HepG2 (cell line): ENCODE results near the gene CMTM8. TPM values are rescaled to one million over a fixed set of nuclear protein-coding genes. Genes with fewer than 3 reads are reported as not detected.

Source experiments
- BCL6 ChIP-seq: IDR thresholded peaks from 2 replicates; pipeline ENCODE4 v1.6.1; 2016; ENCODE audit warnings: missing genetic modification reagents, missing compliant biosample characterization
- HDAC1 ChIP-seq: sonication (generic); formaldehyde crosslinking; IDR thresholded peaks from 2 replicates; pipeline ENCODE4 v1.5.1; 2020; ENCODE audit warnings: mild to moderate bottlenecking, missing genetic modification reagents
- KLF11 ChIP-seq: IDR thresholded peaks from 2 replicates; pipeline ENCODE4 v1.6.1; 2016; ENCODE audit warnings: missing compliant biosample characterization
- MAFF ChIP-seq: IDR thresholded peaks from 2 replicates; pipeline ENCODE4 v1.6.1; 2011; ENCODE audit warnings: low read depth, low read length, improper control_type of control experiment
- MXI1 ChIP-seq: IDR thresholded peaks from 3 replicates; pipeline ENCODE4 v1.6.1; 2012; ENCODE audit warnings: low read depth, low read length, inconsistent platforms, borderline replicate concordance
- NCOA5 ChIP-seq: sonication (generic); formaldehyde crosslinking; IDR thresholded peaks from 2 replicates; pipeline ENCODE4 v1.4.0; 2020; ENCODE audit warnings: missing genetic modification reagents
- NFIB ChIP-seq: sonication (generic); formaldehyde crosslinking; IDR thresholded peaks from 2 replicates; pipeline ENCODE4 v1.9.0; 2021; ENCODE audit warnings: missing genetic modification reagents, mild to moderate bottlenecking, borderline replicate concordance
- PPARG ChIP-seq: conservative IDR thresholded peaks from 2 replicates; pipeline ENCODE4 v1.6.1; 2016; ENCODE audit warnings: missing biosample characterization, missing genetic modification reagents
- TEAD3 ChIP-seq: optimal IDR thresholded peaks from 2 replicates; pipeline ENCODE3; 2016; ENCODE audit warnings: borderline replicate concordance
- ZBTB38 ChIP-seq: sonication (generic); formaldehyde crosslinking; IDR thresholded peaks from 2 replicates; pipeline ENCODE4 v1.5.1; 2020; ENCODE audit warnings: mild to moderate bottlenecking, missing genetic modification reagents
- ZFP82 ChIP-seq: sonication (generic); formaldehyde crosslinking; IDR thresholded peaks from 2 replicates; pipeline ENCODE4 v1.5.1; 2020; ENCODE audit warnings: mild to moderate bottlenecking, missing genetic modification reagents, borderline replicate concordance
- ZFYVE20 ChIP-seq: sonication (generic); formaldehyde crosslinking; IDR thresholded peaks from 2 replicates; pipeline ENCODE4 v1.8.0; 2023; ENCODE audit warnings: low read depth, mild to moderate bottlenecking, moderate library complexity, missing genetic modification reagents, borderline replicate concordance
- ZNF207 ChIP-seq: fragments of 450-650 bp; IDR thresholded peaks from 2 replicates; pipeline ENCODE4 v1.6.1; 2016; ENCODE audit warnings: antibody characterized with exemption, borderline replicate concordance
- ZNF441 ChIP-seq: sonication (generic); formaldehyde crosslinking; IDR thresholded peaks from 2 replicates; pipeline ENCODE4 v1.7.0; 2021; ENCODE audit warnings: missing genetic modification reagents, borderline replicate concordance
- ZNF549 ChIP-seq: sonication (generic); formaldehyde crosslinking; IDR thresholded peaks from 2 replicates; pipeline ENCODE4 v1.5.0; 2020; ENCODE audit warnings: missing genetic modification reagents
- ZNF646 ChIP-seq: sonication (generic); formaldehyde crosslinking; IDR thresholded peaks from 2 replicates; pipeline ENCODE4 v1.9.0; 2021; ENCODE audit warnings: mild to moderate bottlenecking, missing genetic modification reagents
- ZZZ3 ChIP-seq: sonication (generic); formaldehyde crosslinking; IDR thresholded peaks from 2 replicates; pipeline ENCODE4 v1.4.0; 2020; ENCODE audit warnings: missing genetic modification reagents, mild to moderate bottlenecking, borderline replicate concordance
- polyA plus RNA-seq, 8 experiments: library from polyadenylated mRNA; depleted of rRNA in 3 of 8; stranded (reverse) in 7 of 8; unstranded in 1 of 8; fragments of >200 nt; fragmentation: Illumina TruSeq in 4 of 8; extraction: Trizol in 4 of 8; gene quantifications; 2 replicates each; pipeline versions ENCODE4 v1.2.1 to v1.2.3, GENCODE V29; 2011 to 2016; ENCODE audit warnings: low read depth in 4 of 8, missing spikeins in 1 of 8, mixed read lengths in 1 of 8; ENCODE audit not compliant: insufficient read depth in 1 of 8
- total RNA-seq, 5 experiments: library from RNA; depleted of rRNA; stranded (reverse); fragments of >200 nt; fragmentation: Illumina TruSeq; extraction: Trizol; gene quantifications; 2 replicates each; pipeline ENCODE4 v1.2.3, GENCODE V29; 2016; ENCODE audit warnings: low read depth in 1 of 5
- TF ChIP-seq, protein P1 (sequence below): sonication (generic); formaldehyde crosslinking; IDR thresholded peaks from 2 replicates; pipeline ENCODE4 v1.8.0; 2022; ENCODE audit warnings: missing genetic modification reagents, mild to moderate bottlenecking, moderate library complexity, borderline replicate concordance
- TF ChIP-seq, protein P2 (sequence below): sonication (generic); formaldehyde crosslinking; IDR thresholded peaks from 2 replicates; pipeline ENCODE4 v1.4.0; 2020; ENCODE audit warnings: missing genetic modification reagents

The CMTM8 gene
- total and polyA plus RNA-seq, 2 of the 13 experiments (the other 11 are each of a cell fraction or from before 2014, with no cell fraction given): 8.9 to 15.8 TPM

DNA sequence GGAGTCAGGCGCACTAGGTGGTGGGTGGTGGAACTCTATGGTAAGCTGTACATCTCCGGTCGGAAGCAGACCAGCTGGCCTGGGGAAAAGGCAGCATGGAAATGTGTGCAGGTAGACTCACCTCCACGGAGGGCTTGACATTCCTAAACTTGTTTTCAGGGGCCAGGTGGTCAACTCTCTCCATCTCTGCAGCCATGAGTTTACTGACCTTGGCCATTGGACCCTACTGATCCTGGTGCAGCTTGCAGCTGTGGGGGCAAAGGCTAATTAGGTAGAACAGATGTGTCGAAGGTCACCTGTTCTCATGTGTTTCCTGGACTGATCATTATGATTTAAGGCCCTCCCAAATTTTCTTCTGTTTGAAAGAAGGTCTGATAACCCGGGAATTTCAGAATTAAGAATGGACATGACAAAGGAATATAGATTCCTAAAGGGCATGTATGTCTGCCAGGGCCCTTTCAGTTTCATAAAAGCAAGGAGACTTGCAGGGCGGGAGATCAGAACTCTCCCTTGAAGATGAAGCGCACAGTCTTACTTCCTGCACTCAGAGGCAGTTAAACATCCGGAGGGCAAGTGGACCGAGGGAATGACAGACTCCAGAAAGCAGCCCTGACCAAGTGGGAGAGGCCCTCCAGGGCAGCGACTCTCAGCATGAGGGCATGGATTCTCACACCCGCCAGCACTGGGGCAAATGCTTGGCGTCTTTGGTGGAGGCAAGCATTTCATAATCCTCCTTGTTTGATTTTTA is 97.1 kb downstream of the CMTM8 start (continued):
- TF ChIP-seq, protein P1, sequence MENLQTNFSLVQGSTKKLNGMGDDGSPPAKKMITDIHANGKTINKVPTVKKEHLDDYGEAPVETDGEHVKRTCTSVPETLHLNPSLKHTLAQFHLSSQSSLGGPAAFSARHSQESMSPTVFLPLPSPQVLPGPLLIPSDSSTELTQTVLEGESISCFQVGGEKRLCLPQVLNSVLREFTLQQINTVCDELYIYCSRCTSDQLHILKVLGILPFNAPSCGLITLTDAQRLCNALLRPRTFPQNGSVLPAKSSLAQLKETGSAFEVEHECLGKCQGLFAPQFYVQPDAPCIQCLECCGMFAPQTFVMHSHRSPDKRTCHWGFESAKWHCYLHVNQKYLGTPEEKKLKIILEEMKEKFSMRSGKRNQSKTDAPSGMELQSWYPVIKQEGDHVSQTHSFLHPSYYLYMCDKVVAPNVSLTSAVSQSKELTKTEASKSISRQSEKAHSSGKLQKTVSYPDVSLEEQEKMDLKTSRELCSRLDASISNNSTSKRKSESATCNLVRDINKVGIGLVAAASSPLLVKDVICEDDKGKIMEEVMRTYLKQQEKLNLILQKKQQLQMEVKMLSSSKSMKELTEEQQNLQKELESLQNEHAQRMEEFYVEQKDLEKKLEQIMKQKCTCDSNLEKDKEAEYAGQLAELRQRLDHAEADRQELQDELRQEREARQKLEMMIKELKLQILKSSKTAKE: no peak
- TF ChIP-seq ZZZ3: no peak
- TF ChIP-seq, protein P2, sequence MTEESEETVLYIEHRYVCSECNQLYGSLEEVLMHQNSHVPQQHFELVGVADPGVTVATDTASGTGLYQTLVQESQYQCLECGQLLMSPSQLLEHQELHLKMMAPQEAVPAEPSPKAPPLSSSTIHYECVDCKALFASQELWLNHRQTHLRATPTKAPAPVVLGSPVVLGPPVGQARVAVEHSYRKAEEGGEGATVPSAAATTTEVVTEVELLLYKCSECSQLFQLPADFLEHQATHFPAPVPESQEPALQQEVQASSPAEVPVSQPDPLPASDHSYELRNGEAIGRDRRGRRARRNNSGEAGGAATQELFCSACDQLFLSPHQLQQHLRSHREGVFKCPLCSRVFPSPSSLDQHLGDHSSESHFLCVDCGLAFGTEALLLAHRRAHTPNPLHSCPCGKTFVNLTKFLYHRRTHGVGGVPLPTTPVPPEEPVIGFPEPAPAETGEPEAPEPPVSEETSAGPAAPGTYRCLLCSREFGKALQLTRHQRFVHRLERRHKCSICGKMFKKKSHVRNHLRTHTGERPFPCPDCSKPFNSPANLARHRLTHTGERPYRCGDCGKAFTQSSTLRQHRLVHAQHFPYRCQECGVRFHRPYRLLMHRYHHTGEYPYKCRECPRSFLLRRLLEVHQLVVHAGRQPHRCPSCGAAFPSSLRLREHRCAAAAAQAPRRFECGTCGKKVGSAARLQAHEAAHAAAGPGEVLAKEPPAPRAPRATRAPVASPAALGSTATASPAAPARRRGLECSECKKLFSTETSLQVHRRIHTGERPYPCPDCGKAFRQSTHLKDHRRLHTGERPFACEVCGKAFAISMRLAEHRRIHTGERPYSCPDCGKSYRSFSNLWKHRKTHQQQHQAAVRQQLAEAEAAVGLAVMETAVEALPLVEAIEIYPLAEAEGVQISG (CRISPR knock-in tag): 0 out of 2 replicates have a peak, but pooled peaks have one; percentile 24
- no peak for TF ChIP-seq ZNF549
- no peak for TF ChIP-seq MXI1
- TF ChIP-seq ZFYVE20 (CRISPR knock-in tag): no peak
- TF ChIP-seq HDAC1 (CRISPR knock-in tag): peak; percentile 64; the same call in 1 of the 2 replicates
- no peak for TF ChIP-seq NCOA5 (CRISPR knock-in tag)
- no peak for TF ChIP-seq ZFP82
- peak; percentile 49 for TF ChIP-seq TEAD3 (CRISPR knock-in tag)
- TF ChIP-seq ZBTB38: no peak
- TF ChIP-seq BCL6 (CRISPR knock-in tag): no peak
- no peak for TF ChIP-seq ZNF441 (CRISPR knock-in tag)
- TF ChIP-seq ZNF646: no peak
- no peak for TF ChIP-seq MAFF
- TF ChIP-seq NFIB: no peak
- TF ChIP-seq ZNF207: no peak
- peak; percentile 74 for TF ChIP-seq PPARG (CRISPR knock-in tag)
- no peak for TF ChIP-seq KLF11
